ENCODE measurements around the gene AHRR.
A peak's percentile ranks its signal among the peaks of the same experiment; 100 is the strongest.
"Not testable (repeated sequence)": the region's sequence is repeated elsewhere in the genome, so short reads cannot be mapped to it uniquely, and the experiment has no call there.

Gene AHRR

GRCh38 chr5:321230-321725 lies at the start of gene AHRR:
Gene AHRR (plus strand): TSS chr5:321714. CDS start chr5:343903, 22,189 bp downstream.
- DNase-seq: peak; percentile 71

GRCh38 chr5:271828-272167 lies 49.7 kb upstream of the AHRR start:
- DNase-seq: not testable (repeated sequence)

DNA sequence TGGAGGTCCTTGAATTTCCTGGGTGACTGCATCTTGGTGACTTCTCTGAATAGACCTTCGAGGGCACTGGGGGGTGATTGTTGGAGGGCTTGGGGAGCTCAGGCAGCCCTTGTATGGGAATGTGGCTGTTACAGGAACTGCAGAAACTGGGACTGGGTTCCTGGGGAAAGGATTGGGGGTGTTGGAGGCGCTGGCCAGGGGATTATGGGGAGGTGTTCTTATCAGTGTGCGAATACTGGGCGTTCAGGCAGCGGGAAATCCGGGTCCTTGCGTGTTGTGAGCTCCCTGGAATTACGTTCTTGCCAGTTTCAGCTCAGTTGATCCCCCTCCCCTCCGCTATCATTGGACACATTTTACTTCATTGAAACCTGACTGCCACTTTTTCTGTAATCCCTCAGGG lies 48.4 kb upstream of the AHRR start:
- DNase-seq: not testable (repeated sequence)

DNA sequence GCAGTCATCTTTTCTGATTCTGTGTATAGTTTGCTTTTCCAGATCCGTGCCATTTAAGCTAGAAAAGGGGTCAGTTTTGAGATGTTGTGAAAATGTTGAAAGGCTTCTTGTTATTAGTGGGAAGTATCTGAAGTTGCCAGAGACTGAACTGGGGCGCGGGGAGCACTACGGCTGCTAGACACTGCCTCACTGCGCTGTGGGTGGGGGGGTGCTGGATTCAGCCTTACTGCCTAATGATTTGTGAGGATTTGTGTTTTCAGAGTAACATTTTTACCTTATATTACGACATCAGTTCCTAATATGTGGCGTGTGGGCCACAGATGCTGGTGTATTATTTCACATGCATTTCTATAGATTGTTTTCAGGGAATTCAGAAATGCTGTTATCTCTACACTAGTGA lies 48.0 kb upstream of the AHRR start:
- DNase-seq: not testable (repeated sequence)

DNA sequence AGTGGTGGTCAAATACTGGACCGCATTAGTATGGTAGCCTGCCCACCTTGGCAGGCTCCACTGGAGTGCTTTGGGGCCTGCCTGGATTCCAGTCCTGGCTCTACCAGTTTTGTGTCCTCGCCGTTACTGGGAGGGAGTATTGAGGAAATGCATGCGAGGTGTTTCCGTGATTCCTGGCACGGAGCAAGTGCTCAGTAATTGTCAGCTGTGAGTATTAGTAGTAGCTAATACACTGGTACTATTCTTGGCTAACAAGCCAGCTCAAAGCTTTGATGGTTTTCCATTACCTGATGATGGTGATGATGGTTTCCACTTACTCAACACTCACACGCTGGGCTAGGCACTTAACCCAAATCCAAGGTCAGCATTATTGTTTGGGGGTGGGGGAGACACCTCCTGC lies 47.2 kb upstream of the AHRR start:
- not testable (repeated sequence) for DNase-seq

- DNase-seq: no peak
These were observed 42.9 kb upstream of the AHRR start for GRCh38 chr5:278646-279045.

DNA sequence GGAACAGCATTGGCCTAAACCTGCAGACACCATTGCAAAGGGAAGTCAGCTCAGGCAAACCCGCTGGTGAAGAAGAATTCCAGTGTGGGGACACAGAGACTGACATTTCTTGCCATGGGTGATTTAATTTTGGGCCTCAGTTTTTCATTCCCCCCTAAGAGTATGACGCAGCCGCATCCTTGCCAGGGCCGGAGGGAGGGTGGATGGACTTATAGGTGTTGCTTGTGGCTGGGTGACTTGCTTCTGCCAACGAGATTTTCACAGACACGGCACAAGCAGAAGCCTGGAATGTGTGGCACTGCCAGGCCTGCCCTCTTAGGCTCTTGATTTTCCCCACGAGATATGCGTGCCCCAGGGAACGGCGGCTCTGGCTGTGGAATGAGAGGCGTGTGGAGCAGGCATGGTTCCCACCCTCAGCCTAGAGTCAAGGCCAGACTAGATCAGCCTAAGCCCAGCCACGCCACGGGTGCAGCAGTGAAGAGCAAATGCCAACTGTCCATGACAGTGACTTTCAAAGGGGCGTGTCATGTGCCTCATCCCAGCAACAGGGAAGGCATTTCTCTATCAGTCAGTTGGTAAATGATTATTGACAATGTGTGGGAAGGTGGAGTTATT lies 42.4 kb upstream of the AHRR start:
- not testable (repeated sequence) for DNase-seq

- DNase-seq: no peak
These were observed 35.4 kb upstream of the AHRR start for GRCh38 chr5:285991-286557.

- DNase-seq: not testable (repeated sequence)
These were observed 31.3 kb upstream of the AHRR start for GRCh38 chr5:290200-290599.

DNA sequence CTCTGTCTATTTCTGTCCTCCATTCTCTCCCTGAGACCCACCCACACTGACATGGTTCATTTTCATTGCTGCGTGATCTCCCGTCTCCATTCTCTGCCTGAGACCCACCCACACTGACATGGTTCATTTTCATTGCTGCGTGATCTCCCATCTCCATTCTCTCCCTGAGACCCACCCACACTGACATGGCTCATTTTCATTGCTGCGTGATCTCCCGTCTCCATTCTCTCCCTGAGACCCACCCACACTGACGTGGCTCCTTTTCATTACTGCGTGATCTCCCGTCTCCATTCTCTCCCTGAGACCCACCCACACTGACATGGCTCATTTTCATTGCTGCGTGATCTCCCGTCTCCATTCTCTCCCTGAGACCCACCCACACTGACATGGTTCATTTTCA lies 30.2 kb upstream of the AHRR start:
- DNase-seq: not testable (repeated sequence)

- DNase-seq: not testable (repeated sequence)
These were observed 26.7 kb upstream of the AHRR start for GRCh38 chr5:294788-295187.

GRCh38 chr5:296207-296606 lies 25.3 kb upstream of the AHRR start:
- not testable (repeated sequence) for DNase-seq

GRCh38 chr5:296954-297353 lies 24.6 kb upstream of the AHRR start:
- DNase-seq: not testable (repeated sequence)

GRCh38 chr5:297448-297847 lies 24.1 kb upstream of the AHRR start:
- DNase-seq: not testable (repeated sequence)

DNA sequence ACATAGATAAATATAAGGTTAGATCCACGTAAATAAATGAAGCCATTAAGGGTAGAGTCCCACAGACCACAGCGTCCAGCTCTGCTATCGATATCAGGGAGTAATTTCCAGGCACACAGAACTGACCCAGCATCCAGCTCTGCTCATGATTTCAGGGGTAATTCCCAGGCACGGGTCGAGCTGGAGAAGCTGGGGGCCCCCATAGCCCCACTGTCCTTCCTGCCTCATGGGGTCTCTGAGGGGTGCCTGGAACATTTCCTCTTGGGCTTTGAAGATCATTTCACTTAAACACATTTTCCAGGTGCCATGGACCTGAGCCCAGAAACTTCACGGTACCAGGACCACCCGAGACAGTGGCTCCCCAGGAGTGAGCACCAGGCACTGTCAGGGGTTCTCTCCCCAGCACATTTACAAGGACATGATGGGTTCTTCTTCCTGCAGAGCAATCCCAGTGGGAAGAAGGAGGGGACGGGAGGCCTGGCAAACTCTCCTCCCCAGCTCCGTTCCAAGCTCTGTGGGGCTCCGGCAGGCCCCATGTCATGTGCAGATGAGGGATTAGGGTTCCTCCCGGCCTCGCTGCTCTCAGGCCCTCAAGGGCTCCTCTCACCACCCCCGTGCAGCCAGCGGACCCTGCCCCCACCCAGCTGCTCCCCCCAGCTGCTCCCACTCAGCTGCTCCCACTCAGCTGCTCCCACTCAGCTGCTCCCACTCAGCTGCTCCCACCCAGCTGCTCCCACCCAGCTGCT lies 23.4 kb upstream of the AHRR start:
- not testable (repeated sequence) for DNase-seq

DNA sequence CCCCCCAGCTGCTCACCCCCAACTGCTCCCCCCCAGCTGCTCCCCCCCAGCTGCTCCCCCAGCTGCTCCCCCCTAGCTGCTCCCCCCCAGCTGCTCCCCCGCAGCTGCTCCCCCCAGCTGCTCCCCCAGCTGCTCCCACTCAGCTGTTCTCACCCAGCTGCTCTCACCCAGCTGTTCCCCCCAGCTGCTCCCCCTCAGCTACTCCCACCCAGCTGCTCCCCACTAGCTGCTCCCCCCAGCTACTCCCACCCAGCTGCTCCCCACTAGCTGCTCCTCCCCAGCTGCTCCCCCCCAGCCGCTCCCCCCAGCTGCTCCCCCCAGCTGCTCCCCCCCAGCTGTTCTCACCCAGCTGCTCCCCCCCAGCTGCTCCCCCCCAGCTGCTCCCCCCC lies 22.8 kb upstream of the AHRR start:
- DNase-seq: no peak

DNA sequence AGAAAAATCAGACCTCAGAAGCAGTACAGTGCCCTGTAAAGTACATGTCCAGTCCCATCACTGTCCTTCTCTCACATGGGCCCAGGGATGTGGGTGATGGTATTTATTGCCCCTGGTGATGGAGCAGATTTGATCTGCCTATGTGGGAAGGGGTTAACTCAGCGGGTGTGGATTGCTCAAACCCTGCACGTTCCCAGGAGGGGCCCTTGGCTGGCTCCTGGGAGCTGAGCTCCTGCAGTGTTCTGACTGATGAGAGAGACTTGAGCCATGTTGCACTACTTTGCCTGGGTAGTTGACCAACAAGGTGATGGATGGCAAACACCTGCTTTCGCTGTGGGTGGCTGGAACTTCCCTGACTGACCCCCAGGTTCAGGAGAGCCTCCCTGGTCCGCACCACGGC lies 21.6 kb upstream of the AHRR start:
- not testable (repeated sequence) for DNase-seq

GRCh38 chr5:300691-301435 lies 20.7 kb upstream of the AHRR start:
- not testable (repeated sequence) for DNase-seq

- DNase-seq: not testable (repeated sequence)
These were observed 19.1 kb upstream of the AHRR start for GRCh38 chr5:302416-302815.

- no peak for DNase-seq
These were observed 18.5 kb upstream of the AHRR start for GRCh38 chr5:302966-303365.

- not testable (repeated sequence) for DNase-seq
These were observed 17.8 kb upstream of the AHRR start for GRCh38 chr5:303741-304140.

- no peak for DNase-seq
These were observed 16.5 kb upstream of the AHRR start for GRCh38 chr5:305050-305449.

DNA sequence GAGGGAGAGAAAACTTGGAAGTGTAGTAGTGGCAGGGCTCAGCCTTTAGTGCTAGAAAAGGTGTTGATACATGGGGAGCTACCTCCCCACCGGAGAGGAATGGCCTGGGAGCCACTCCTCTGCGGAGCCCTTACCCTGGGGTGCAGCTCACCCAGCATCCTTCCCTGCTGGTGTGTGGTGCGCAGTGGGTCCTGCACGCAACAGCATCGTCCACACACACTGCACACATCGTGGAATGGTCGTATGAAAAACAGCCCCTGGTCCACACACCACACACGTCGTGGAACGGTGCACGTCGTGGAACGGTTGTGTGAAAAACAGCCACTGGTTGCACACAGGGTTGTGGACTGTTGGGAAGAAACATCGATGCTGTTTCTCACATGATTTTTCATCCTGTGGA lies 16.1 kb upstream of the AHRR start:
- DNase-seq: no peak

Data from eye (tissue), 1 donor.